GM10266 (cell line): ENCODE measurements around the gene RAB21.
"Not testable (repeated sequence)": the region's sequence is repeated elsewhere in the genome, so short reads cannot be mapped to it uniquely, and the experiment has no call there.

Source experiments
- DNase-seq: peaks from one replicate; pipeline ENCODE4 v3.0.0; 2012; ENCODE audit errors: extremely low spot score
- CTCF ChIP-seq: IDR thresholded peaks from 2 replicates; pipeline ENCODE4 v1.5.1; 2012; ENCODE audit warnings: mild to moderate bottlenecking, low read depth; ENCODE audit not compliant: control insufficient read depth, insufficient read depth; ENCODE audit errors: missing control alignments

The RAB21 gene

GRCh38 chr12:71797531-71797930 is 42.9 kb downstream of the RAB21 start:
- no peak for DNase-seq
- no peak for TF ChIP-seq CTCF

GRCh38 chr12:71799106-71799505 is 44.4 kb downstream of the RAB21 start:
- no peak for DNase-seq

GRCh38 chr12:71800177-71800576 is 45.5 kb downstream of the RAB21 start:
- TF ChIP-seq CTCF, result no peak
- DNase-seq, result no peak

More at GRCh38 chr12:71799106-71799505, 44.4 kb downstream of the RAB21 start:
- no peak for TF ChIP-seq CTCF

DNA sequence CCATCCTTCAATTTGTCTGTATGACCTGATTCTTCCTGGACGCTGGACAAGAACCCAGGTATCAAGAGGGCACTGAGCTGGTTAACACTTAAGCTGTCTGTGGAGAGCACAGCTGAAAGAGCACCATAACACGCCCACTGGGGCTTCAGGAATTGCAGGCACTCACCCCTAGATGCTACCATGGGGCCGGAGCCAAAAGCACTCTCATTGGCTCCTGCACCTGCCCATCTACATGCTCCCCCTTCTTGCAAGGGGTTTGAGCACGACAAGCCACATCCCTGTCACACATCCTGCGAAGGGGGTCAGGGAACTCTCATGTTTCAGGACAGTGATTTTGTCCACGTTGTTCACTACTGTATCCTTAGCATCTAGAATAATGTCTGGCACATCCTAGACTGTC is 49.8 kb downstream of the RAB21 start:
- no peak for TF ChIP-seq CTCF
- no peak for DNase-seq

DNA sequence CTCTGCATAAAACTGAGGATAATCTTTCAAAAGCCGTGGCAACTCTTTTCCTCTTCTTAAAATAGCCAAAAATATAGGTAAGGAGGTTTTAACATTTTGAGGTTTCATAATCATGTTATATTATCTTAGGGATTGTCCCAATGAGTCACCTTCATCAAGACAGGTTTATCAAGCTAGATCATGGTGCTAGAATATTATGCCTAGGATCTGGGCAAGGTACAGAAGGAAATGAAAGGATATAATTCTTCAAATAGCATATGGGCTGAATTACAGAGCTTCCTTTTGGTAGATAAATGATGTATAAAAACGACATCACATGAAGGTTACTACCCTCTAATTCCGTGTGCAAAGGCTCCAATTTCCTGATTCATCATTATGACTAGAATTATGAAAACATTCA is 56.3 kb downstream of the RAB21 start:
- no peak for TF ChIP-seq CTCF
- no peak for DNase-seq

GRCh38 chr12:71815242-71815641 is 60.6 kb downstream of the RAB21 start:
- DNase-seq, result not testable (repeated sequence)

GRCh38 chr12:71822088-71822487 is 67.4 kb downstream of the RAB21 start:
- DNase-seq, result not testable (repeated sequence)

GRCh38 chr12:71828813-71829212 is 74.2 kb downstream of the RAB21 start:
- DNase-seq, result no peak
- no peak for TF ChIP-seq CTCF

DNA sequence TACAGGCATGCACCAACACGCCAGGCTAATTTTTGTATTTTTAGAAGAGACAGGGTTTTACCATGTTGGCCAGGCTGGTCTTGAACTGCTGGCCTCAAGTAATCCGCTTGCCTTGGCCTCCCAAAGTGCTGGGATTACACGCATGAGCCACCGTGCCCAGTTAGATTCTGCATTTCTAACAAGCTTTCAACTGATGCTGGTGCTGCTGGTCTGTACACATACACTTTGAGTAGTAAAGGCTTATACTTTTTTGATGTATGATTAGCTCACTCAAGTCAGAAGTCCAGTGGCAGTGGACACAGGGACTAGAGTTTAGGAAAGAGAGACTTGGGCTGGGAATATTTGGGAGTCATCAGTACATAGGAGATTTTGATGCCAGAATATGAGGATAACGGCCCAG is 82.7 kb downstream of the RAB21 start:
- no peak for TF ChIP-seq CTCF
- no peak for DNase-seq
